ENCODE data around the gene DYNAP. TPM values are rescaled to one million over a fixed set of nuclear protein-coding genes. Genes with fewer than 3 reads are reported as not detected.

The DYNAP gene
- total RNA-seq, 1 donor from 2014 or later, result not detected

DNA sequence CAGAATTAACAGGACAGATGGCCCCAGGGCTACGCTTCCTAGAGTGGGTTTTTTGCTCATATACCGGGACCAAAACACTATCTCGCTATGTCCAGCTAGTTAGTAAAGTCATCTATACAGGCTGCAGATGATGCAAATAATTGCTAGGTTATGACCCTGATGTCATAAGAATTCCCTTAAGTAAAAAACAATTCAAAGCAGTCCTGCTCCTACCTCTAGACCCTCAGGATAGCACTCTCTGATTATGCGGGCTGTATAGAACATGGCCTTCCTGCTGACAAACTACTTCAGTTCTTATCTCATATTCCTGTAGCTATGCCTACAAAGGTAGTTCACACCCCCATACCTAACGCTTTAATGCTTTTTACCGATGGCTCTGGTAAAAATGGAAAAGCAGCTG is 13.2 kb downstream of the DYNAP start:
- no peaks in the 10 kb centered on the region for H3K9me3 Mint-ChIP-seq (ENCODE audit: unreplicated experiment)
- TF ChIP-seq, protein P1, sequence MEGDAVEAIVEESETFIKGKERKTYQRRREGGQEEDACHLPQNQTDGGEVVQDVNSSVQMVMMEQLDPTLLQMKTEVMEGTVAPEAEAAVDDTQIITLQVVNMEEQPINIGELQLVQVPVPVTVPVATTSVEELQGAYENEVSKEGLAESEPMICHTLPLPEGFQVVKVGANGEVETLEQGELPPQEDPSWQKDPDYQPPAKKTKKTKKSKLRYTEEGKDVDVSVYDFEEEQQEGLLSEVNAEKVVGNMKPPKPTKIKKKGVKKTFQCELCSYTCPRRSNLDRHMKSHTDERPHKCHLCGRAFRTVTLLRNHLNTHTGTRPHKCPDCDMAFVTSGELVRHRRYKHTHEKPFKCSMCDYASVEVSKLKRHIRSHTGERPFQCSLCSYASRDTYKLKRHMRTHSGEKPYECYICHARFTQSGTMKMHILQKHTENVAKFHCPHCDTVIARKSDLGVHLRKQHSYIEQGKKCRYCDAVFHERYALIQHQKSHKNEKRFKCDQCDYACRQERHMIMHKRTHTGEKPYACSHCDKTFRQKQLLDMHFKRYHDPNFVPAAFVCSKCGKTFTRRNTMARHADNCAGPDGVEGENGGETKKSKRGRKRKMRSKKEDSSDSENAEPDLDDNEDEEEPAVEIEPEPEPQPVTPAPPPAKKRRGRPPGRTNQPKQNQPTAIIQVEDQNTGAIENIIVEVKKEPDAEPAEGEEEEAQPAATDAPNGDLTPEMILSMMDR (IDR thresholded peaks at IDR 0.05), result no peak
- peaks cover 16% of the 10 kb centered on the region for H3K4me1 Mint-ChIP-seq (ENCODE audit: unreplicated experiment)
- no peaks in the 10 kb centered on the region for H3K36me3 Mint-ChIP-seq (ENCODE audit: unreplicated experiment)
- H3K4me3 Mint-ChIP-seq (ENCODE audit: unreplicated experiment), result no peak overlapping the region
- DNase-seq (ENCODE audit: extremely low spot score, unreplicated experiment), result no peak
- peaks cover 11% of the 10 kb centered on the region for H3K27me3 Mint-ChIP-seq (ENCODE audit: unreplicated experiment)
- no peak overlapping the region for H3K27ac Mint-ChIP-seq (ENCODE audit: unreplicated experiment)

DNA sequence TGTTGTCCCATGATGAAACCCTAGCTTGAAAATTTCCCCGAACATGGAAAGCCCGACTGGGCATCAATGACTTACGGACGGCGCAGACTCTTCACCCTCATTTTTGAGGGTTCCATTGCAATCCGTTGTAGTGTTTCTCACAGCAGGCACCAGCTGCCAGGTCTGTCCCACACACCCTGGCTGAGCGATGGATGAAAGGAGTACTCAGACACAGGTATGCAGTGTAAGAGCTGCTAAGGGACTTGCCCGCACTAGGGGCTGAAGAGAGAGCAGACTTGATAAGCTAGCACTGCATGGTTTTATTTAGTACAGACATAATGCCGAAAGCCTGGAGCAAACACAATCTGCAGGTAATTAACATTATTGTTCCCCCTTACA is 15.8 kb downstream of the DYNAP start:
- Mint-ChIP-seq H3K9me3 (ENCODE audit: unreplicated experiment) (no peaks in the 10 kb centered on the region), H3K36me3 (ENCODE audit: unreplicated experiment) (no peaks in the 10 kb centered on the region), H3K4me3 (ENCODE audit: unreplicated experiment) (no peak overlapping the region), H3K27me3 (ENCODE audit: unreplicated experiment) (peaks cover 11% of the 10 kb centered on the region), H3K27ac (ENCODE audit: unreplicated experiment) (no peak overlapping the region), H3K4me1 (ENCODE audit: unreplicated experiment) (peaks cover 16% of the 10 kb centered on the region)
- DNase-seq (ENCODE audit: extremely low spot score, unreplicated experiment), result no peak
- TF ChIP-seq, protein P1 (IDR thresholded peaks at IDR 0.05), result no peak

DNA sequence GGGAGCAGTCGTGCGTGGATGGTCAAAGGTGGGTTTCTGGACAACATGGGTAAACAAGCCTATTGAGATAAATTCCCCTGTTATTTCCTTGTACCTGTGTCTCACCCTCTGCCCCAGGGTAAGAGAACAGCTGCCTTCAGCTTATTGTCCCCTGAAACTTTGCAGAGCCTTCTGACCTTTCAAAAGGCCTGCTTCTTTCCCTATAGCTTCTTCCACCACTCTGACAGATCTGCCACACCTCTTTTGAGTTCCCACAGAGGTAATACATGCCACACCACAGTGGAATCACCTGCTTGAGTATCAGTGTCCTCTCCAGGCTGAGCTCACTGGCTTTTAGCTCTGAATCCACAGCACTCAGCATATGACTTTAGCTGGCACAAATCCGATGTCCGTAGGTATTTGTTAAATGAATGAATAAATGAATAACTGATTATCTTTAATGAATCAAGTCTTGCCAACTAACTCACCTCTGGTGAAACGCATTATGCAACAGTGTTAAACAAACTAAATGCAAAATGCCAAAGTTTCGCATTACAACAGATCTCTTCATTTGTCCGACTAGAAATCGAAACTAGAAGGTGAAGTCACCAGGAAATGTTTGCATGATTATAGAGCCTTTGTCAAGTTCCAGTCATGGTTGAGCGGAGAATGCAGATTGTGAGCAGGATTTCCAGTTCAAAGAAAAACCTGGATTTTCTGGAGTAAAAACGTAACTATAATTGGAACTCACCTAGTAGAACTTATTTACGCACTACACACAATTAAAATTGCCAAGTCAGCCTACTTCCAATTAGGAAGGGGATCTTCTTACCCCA is 16.4 kb downstream of the DYNAP start:
- no peaks in the 10 kb centered on the region for H3K9me3 Mint-ChIP-seq (ENCODE audit: unreplicated experiment)
- H3K27me3 Mint-ChIP-seq (ENCODE audit: unreplicated experiment), result peaks cover 7% of the 10 kb centered on the region
- no peaks in the 10 kb centered on the region for H3K36me3 Mint-ChIP-seq (ENCODE audit: unreplicated experiment)
- DNase-seq (ENCODE audit: extremely low spot score, unreplicated experiment), result no peak
- H3K4me1 Mint-ChIP-seq (ENCODE audit: unreplicated experiment), result peaks cover 16% of the 10 kb centered on the region
- TF ChIP-seq, protein P1 (IDR thresholded peaks at IDR 0.05), result no peak
- H3K27ac Mint-ChIP-seq (ENCODE audit: unreplicated experiment), result no peak overlapping the region
- peak overlapping the region; percentile 59 for H3K4me3 Mint-ChIP-seq (ENCODE audit: unreplicated experiment)

- H3K27me3 Mint-ChIP-seq (ENCODE audit: unreplicated experiment), result peaks cover 7% of the 10 kb centered on the region
- H3K4me3 Mint-ChIP-seq (ENCODE audit: unreplicated experiment), result peak overlapping the region; percentile 59
- no peak for DNase-seq (ENCODE audit: extremely low spot score, unreplicated experiment)
- H3K36me3 Mint-ChIP-seq (ENCODE audit: unreplicated experiment), result no peaks in the 10 kb centered on the region
- TF ChIP-seq, protein P1 (IDR thresholded peaks at IDR 0.05), result no peak
- H3K4me1 Mint-ChIP-seq (ENCODE audit: unreplicated experiment), result peaks cover 16% of the 10 kb centered on the region
- no peaks in the 10 kb centered on the region for H3K9me3 Mint-ChIP-seq (ENCODE audit: unreplicated experiment)
- no peak overlapping the region for H3K27ac Mint-ChIP-seq (ENCODE audit: unreplicated experiment)
Observed at GRCh38 chr18:54608028-54608642, 17.1 kb downstream of the DYNAP start.

DNA sequence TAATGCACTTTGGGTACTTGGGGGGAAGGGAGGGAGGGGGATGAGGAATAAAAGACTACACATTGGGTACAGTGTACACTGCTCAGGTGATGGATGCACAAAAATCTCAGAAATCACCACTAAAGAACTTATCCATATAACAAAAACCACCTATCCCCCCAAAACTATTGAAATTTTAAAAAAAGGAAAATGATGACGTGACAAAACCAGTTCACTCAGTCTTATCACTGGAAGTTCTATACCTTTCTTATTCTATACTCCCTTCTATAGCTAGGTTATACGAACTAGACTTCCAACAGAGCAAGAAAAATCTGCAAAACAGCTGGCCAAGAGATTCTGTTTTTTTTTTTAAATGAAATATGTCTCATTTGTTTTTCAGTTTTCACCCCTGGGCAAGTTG is 20.8 kb downstream of the DYNAP start:
- no peak for DNase-seq (ENCODE audit: extremely low spot score, unreplicated experiment)
- TF ChIP-seq, protein P1 (IDR thresholded peaks at IDR 0.05), result no peak
- H3K4me3 Mint-ChIP-seq (ENCODE audit: unreplicated experiment), result no peak overlapping the region
- H3K9me3 Mint-ChIP-seq (ENCODE audit: unreplicated experiment), result no peaks in the 10 kb centered on the region
- no peak overlapping the region for H3K27ac Mint-ChIP-seq (ENCODE audit: unreplicated experiment)
- H3K27me3 Mint-ChIP-seq (ENCODE audit: unreplicated experiment), result peaks cover 3% of the 10 kb centered on the region
- no peaks in the 10 kb centered on the region for H3K36me3 Mint-ChIP-seq (ENCODE audit: unreplicated experiment)
- peaks cover 16% of the 10 kb centered on the region for H3K4me1 Mint-ChIP-seq (ENCODE audit: unreplicated experiment)

Data from osteocyte (in vitro differentiated cells).